Kasumi-1 (cell line): ENCODE data around the gene ZFP36L2.

ENCODE experiments used
- DNase-seq, 2 experiments: peaks; one replicate each; lab custom pipeline; 2025; lab: John Stamatoyannopoulos, UW

ZFP36L2 gene

GRCh38 chr2:43226558-43226954 is at the start of gene ZFP36L2:
Gene ZFP36L2 (minus strand): TSS chr2:43226606. CDS start chr2:43226315, 291 bp downstream.
- DNase-seq = peak; percentile 88 to 89

DNA sequence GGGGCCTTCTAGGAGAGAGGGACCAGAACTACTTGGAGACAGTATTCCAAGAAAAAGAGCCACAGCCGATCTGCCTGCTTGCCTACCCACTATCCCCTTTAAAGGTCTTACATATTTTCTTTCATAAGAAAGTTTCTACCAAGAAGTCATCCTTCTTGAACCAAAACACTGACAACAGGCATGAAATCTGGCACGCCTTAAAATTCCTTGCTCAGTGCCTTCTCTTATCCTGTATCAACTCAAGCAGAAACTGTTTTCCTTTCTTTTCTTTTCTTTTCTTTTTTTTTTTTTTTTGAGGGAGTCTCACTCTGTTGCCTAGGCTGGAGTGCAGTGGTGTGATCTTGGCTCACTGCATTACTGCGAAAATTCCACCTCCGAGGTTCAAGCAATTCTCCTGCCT is 48.3 kb upstream of the ZFP36L2 start:
- no peak for DNase-seq

DNA sequence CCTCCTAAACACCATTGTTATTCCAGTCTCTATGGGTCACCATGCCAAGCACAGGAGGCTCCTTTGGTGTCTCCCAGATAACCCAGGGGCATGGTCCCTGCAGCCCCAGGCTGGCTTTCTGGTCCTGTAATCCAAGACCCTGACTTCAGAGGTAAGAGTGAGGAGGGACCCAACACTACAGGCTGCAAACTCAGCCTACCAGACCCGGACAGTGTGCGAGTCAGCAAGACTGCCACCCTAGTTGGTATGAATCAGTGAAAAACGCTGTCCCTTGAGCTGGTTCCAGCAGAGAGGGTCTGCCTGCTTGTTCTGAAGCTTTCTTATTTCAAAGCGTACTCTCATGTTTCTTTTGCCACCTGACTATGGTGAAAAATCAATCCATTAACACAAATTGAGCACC is 47.6 kb upstream of the ZFP36L2 start:
- no peak for DNase-seq

GRCh38 chr2:43273529-43273928 is 47.1 kb upstream of the ZFP36L2 start:
- no peak for DNase-seq

- peak in 1 of 2 experiments; percentile 7 for DNase-seq
Observed at GRCh38 chr2:43270930-43271615, 44.7 kb upstream of the ZFP36L2 start.

DNA sequence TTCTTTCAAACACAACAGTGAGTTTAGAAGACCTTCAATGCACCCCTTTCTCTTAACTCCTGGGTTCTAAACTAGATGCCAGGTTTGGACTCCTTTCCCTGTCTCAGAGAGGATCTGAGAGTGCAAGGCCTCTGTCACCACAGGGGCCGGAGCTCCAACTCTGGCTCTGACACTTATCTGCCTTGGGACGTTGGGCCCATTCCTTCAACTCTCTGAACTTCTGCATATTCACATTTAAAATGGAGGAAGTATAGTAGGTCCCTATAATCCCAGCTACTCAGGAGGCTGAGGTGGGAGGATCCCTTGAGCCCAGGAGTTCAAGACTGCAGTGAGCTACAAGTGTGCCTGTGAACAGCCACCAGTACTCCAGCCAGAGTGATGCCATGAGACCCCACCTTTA is 44.1 kb upstream of the ZFP36L2 start:
- DNase-seq = no peak

DNA sequence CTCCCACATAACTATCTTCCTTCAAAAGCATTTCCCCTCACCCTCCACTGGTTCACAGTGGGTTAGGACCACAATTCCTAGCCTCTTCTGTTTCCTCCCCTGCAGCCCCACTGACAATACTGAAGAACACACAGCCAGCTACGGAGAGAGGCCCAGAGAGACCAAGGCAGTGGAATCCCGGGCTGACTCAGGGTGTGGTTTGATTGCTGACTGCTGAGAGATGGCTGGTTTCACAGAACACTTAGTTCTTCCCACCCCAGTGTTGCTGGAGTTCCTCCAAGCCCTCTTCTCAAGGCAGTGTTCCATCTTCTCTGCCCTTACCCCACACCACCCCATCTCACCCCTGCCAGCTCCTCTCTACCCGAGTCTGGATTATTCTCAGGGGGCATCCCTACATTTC is 43.3 kb upstream of the ZFP36L2 start:
- DNase-seq = peak; percentile 6 to 11

DNA sequence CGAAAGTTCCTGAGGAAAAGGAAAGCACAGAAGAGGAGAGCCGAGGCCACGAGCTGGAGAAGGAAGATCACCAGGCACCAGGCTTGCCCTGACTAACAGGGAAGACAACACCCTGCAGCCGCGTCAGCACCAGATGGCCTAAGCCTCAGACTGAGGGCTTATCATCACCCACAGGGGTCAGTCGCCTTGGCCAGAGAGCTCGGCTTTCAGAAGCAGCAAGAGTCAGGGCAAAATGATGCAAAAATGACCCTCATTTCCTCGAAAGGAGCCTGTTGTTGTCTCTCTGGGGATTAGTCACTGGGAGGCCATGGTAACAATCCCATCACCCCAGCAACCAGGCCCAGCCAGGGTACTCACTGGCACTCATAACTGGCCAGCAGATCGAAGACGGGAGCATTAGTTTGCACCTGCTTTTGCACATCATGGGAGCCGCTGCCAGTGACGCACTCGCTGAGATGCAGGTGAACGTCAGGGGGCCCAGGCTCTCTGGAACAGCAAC is 42.7 kb upstream of the ZFP36L2 start:
- DNase-seq = no peak

DNA sequence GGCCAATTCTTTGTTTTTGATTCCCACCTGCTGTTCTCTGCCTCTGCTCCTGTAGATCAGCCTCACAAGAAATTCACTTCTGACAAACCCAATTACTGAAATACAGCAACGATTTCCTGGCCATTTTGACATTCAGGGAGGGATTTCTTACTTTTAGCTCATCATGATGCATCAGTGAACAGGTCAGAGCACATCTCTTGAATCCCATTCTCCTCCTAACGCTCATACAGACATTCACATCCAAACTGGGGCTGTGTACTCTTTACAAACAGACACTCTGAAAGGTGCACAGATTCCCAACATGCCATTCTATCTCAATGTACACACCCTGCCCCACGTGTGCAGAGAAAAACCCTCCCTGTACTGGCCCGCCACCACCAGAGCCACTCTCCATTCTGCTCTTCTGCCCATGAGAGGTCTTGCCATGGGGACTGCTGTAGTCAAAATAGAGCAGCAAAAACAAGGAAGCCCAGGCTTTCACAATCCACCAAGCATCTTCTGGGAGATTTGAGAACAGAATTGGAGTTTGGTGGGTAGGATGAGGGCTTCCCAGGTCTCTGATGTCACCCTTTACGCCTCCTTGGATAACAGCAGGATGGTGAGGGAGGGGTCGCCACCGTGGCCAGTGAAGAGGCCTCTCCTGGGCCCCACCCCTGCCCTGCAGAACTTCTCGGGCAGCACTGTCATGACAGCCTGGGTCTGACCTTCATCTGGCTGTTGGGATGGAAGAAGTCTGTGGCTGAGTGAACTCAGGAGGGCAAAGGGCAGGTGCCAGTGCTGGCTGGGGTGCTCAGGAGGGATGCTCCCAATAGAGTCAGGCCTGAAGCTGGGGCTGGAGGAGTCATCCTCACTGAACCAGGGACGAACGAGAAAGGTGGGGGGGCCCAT is 41.9 kb upstream of the ZFP36L2 start:
- DNase-seq = no peak

GRCh38 chr2:43267381-43267780 is 41.0 kb upstream of the ZFP36L2 start:
- no peak for DNase-seq

DNA sequence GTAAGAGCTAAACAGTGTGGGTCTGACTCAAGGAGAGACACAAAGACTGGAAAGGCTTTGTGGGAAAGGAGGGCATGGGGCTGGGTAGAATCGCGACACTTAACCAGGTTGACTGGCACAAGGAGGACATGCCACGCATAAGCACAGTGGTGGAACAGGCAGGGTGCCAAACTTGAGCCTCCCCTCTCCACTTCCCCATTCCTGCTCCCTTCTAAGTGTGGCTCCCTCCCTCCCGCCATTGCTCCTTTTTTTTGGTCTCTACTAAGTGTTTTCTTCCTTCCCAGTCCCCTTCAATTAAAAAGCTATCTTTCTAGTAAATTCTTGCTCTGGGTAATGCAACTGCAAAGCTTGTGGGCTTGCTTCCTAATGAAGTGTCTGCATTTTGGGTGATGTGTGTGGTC is 40.3 kb upstream of the ZFP36L2 start:
- peak; percentile 57 to 62 for DNase-seq

GRCh38 chr2:43265421-43265820 is 39.0 kb upstream of the ZFP36L2 start:
- no peak for DNase-seq

DNA sequence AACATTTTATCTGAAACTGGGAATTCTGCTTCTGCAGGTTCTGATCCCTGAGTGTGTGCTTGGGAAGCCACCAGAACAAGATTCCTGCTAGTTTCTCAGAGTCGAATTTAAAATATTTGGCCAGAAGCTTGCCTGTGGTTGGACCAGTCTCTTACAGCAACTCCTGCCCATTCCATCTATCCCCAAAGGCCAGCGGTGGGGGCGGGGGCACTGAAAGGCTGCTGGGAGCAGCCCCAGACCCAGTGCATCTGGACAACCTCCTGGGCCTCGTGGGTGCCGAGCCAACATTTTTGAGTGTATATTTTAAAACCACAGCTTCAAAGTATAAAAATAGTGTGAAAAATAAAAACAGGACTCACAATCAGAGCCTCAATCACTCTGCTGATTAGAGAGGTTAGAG is 38.6 kb upstream of the ZFP36L2 start:
- no peak for DNase-seq

- no peak for DNase-seq
Observed at GRCh38 chr2:43262951-43263350, 36.5 kb upstream of the ZFP36L2 start.

- no peak for DNase-seq
Observed at GRCh38 chr2:43262239-43262638, 35.8 kb upstream of the ZFP36L2 start.

DNA sequence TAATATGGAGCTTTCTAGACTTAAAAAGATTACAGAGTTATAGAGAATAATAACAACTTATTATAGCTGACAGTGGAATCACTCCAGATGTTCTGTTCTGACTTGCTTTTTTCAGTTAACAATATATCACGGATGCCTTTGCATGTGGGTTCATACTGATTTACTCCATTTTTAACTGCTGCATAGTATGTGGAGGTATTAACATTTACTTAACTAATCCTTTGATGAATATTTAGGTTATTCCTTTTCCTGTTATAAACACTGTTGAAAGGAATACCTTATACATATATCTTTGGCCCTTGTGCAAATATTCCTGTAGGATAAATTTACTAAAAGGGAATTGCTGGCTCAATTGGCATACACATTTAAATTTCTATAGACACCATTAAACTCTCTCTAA is 33.1 kb upstream of the ZFP36L2 start:
- no peak for DNase-seq

DNA sequence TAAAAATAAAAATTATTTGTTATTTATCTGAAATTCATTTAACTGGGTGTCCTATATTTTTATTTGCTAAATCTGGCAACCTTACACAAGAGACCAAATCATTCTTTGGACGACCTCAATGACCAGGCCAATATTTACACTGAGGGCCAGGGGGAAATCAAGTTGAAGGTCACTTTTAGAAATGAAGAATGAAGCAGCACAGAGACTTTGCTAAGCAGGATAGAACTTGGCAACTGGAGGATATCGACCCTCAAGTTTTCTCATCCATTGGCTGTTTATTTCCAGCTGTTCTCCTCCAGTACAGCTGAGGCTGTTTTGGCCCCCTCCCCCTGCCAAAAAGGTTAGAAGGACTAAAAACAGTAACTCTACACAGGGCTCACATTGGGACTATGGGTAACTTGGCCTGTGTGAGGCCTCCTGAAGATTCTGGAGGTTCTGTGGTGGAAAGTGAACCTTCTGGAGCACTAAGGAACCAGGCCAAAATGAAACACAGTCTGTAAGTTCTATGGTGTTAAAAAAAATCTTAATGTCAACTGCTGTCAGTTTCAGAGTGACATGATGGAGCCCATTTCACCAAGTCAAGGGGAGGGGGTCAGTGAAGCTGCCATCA is 32.2 kb upstream of the ZFP36L2 start:
- no peak for DNase-seq

DNA sequence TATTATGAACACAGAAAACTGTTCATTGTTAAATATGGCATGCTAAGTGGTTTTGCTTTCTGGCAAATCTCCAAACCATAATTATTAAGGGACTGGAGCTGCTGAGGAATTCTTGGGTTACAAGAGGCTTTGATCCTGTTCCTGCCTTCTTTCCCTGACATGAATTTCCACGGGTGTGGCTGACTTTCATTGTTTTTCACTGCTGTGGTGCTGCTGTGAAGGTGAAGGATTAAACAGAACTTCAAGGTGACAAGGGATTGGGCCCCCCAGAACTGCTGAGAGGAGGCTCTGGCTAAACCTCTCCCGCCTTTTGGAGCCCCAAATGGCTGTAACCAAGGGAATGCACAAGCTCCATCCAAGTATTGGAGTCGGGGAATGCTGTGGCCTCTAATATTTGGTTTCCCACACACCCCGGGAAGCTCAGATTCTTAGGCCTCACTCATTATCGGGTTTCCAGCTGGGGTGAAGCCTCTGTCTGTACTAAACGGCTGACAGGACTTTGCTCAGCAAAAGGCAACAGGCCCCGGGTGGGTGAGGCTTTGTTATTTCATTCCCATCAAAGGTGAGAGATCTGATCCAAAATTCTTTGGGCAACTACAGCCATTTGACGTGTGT is 29.0 kb upstream of the ZFP36L2 start:
- DNase-seq = no peak

- no peak for DNase-seq
Observed at GRCh38 chr2:43254331-43254730, 27.9 kb upstream of the ZFP36L2 start.

DNA sequence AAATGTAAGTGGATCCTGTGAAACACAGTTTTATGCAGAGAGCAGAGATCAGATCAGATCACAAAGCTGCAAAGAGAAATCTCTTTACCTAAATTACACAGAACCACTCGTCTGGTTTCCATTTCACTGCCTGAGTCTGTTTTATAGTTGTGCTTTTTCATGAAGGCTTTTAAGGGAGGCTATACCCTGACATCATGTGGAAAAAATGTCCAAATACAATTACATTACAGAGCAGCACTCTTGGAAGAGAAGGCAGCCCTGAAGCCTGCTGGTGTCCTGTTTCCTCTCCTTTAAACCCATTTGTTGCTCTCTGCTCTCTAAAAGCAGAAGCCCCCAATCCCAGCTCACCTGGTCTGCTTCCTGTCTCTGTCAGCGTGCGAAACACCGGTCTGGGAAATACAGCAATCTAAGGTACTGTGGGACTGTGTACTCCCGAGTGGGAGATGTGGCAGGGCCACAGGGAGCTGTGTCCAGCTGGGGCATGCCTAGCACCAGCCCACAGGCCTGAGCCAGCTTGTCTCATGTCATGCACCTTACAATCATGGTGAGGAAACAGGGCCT is 24.8 kb upstream of the ZFP36L2 start:
- DNase-seq = no peak

DNA sequence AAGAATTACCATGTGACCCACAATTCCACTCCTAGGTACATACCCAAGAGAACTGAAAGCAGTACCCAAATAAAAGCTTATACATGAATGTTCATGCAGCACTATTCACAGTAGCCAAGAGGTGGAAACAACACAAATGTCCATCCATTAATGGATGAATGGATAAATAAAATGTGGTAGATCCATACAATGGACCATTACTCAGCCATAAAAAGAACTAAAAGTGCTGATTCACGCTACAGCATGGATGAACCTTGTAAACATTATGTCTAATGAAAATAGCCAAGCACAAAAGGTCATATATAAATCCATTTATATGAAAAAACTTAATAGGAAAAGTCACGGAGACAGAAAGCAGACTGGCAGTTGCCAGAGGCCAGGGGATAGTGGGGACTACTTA is 23.6 kb upstream of the ZFP36L2 start:
- DNase-seq = no peak

GRCh38 chr2:43248621-43249020 is 22.2 kb upstream of the ZFP36L2 start:
- DNase-seq = no peak
